ENCODE measurements around the gene CNGB1.

CNGB1 gene

DNA sequence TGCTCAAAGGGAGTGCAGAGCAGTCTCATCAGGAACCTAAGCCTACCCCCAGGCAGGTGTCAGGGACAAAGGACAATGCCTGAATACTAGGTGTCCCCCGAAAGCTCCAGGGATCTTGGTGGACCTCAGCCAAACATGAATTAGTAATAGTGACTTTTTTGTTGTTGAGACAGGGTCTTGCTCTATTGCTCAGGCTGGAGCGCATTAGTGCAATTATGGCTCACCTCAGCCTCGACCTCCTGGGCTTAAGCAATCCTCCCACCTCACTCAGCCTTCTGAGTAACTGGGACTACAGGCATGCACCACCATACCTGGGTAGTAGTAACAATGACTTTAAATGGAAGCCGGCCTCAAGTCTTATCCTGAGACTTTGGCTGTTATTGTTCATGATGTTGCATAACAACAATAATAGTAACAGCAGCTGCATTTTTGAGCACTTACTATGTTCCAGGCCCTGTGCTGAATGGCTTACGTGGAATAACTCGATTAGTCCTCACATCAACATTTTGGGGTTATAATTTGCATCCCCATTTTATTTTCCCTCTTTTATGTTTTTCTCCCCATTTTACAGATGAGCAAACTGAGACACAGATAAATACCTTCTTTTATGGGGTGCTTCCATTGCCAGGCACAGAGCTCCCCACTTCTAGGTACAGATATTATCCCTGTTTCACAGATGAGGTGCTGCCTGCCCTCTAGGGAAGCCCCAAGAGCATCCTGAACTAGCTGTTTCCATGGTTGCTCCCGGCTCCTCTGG is 19.5 kb downstream of the CNGB1 start:
- TF ChIP-seq, protein P1, sequence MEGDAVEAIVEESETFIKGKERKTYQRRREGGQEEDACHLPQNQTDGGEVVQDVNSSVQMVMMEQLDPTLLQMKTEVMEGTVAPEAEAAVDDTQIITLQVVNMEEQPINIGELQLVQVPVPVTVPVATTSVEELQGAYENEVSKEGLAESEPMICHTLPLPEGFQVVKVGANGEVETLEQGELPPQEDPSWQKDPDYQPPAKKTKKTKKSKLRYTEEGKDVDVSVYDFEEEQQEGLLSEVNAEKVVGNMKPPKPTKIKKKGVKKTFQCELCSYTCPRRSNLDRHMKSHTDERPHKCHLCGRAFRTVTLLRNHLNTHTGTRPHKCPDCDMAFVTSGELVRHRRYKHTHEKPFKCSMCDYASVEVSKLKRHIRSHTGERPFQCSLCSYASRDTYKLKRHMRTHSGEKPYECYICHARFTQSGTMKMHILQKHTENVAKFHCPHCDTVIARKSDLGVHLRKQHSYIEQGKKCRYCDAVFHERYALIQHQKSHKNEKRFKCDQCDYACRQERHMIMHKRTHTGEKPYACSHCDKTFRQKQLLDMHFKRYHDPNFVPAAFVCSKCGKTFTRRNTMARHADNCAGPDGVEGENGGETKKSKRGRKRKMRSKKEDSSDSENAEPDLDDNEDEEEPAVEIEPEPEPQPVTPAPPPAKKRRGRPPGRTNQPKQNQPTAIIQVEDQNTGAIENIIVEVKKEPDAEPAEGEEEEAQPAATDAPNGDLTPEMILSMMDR (IDR thresholded peaks at IDR 0.05; ENCODE audit: unreplicated experiment in 3 of 3): no peak
- no peaks in the 10 kb centered on the region for H3K9me3 Mint-ChIP-seq
- H3K4me3 Mint-ChIP-seq: no peak overlapping the region
- H3K36me3 Mint-ChIP-seq (ENCODE audit: low read depth): no peaks in the 10 kb centered on the region
- H3K27ac Mint-ChIP-seq: no peak overlapping the region
- H3K27me3 Mint-ChIP-seq (ENCODE audit: low read depth): peaks cover 4% of the 10 kb centered on the region
- no peaks in the 10 kb centered on the region for H3K4me1 Mint-ChIP-seq

DNA sequence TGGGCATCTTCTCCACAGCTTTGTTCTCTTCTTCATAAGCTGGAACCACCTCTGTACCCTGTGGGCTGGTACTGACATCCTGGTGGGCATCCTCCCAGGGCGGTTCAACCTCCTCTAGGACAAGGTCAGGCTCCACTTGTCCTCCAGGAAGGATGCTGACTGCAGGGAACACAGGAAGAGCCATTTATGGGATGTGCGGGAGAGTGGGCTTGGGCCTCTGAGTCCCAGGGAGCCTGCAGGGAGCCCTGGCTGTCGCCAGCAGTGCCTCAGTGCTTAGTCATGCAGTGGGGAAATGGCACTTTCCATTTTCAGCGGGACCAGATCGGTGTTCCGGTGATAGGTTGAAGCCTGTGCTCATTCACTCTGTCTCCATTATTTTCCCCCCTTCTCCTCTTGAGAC is 20.5 kb downstream of the CNGB1 start:
- Mint-ChIP-seq H3K27ac (no peak overlapping the region), H3K4me3 (no peak overlapping the region), H3K9me3 (no peaks in the 10 kb centered on the region), H3K36me3 (ENCODE audit: low read depth) (no peaks in the 10 kb centered on the region), H3K27me3 (ENCODE audit: low read depth) (peaks cover 4% of the 10 kb centered on the region), H3K4me1 (no peaks in the 10 kb centered on the region)
- TF ChIP-seq, protein P1 (IDR thresholded peaks at IDR 0.05; ENCODE audit: unreplicated experiment in 3 of 3): no peak

DNA sequence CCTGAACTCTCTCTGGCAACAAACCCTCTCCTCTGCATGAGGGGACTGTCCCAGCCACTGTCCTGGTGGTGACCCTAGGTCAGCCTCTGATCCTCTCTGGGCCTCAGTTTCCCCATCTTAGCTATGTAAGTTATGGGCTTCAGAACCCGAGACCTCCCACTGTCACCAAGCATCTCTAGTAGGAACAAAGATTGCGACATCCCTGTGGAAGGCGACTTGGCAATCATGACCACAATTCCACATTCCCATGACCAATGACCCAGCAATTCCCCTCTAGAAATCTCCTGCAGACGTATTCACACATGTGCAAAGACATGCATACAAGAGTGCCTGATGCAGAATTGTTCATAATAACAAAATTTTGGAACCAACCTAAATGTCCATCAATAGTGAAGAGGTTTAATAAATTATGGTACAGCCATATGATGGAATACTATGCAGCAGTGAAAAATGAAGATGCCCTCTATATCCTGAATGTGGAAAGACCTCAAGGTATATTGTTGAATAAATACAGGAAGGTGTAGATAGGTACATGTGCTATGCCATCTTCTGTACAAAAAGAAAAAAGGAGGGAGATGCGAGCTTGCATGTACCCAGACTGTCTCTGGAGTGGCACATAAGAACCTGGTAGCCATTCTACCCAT is 21.2 kb downstream of the CNGB1 start:
- TF ChIP-seq, protein P1 (IDR thresholded peaks at IDR 0.05; ENCODE audit: unreplicated experiment in 3 of 3): no peak
- Mint-ChIP-seq H3K4me3 (no peak overlapping the region), H3K36me3 (ENCODE audit: low read depth) (no peaks in the 10 kb centered on the region), H3K27me3 (ENCODE audit: low read depth) (peaks cover 4% of the 10 kb centered on the region), H3K27ac (no peak overlapping the region), H3K9me3 (no peaks in the 10 kb centered on the region), H3K4me1 (no peaks in the 10 kb centered on the region)

DNA sequence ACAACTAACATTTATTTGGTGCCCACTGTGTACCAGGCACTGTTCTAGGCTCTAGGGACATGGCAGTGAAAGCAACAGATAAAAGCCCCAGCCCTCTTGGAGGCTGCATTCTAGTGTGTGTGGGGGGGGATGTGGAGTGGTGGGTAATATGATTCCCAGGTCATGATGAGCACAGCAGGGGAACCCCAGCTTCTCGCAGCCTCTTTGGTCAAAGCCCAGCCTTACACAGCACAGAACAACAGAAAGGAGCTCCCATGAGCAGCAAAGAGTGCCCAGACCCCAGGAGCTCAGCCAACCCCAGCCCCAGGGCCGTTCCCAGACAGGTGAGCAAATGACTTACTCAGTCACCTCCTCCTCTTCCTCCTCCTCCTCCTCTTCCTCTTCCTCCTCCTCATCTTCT is 21.9 kb downstream of the CNGB1 start:
- Mint-ChIP-seq H3K9me3 (no peaks in the 10 kb centered on the region), H3K4me3 (no peak overlapping the region), H3K27me3 (ENCODE audit: low read depth) (peaks cover 4% of the 10 kb centered on the region), H3K4me1 (no peaks in the 10 kb centered on the region), H3K27ac (no peak overlapping the region), H3K36me3 (ENCODE audit: low read depth) (no peaks in the 10 kb centered on the region)
- TF ChIP-seq, protein P1 (IDR thresholded peaks at IDR 0.05; ENCODE audit: unreplicated experiment in 3 of 3): no peak

DNA sequence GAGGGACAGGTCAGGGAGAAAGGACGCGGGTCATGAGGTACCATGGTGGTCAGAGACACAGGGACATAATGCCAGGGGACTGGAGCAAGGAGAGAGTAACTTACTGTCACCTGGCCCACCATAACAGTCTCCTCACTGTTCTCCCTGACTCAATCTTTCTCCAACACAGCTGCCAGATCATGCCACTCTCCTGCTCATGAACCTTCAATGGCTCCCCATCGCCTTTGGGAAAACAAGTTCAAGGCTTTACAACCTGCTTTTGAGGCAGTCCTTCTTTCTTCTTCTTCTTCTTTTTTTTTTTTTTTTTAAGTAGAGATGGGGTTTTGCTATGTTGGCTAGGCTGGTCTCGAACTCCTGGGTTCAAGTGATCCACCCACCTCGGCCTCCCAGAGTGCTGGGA is 22.9 kb downstream of the CNGB1 start:
- Mint-ChIP-seq H3K4me1 (no peaks in the 10 kb centered on the region), H3K4me3 (no peak overlapping the region), H3K27ac (no peak overlapping the region), H3K36me3 (ENCODE audit: low read depth) (no peaks in the 10 kb centered on the region), H3K9me3 (no peaks in the 10 kb centered on the region), H3K27me3 (ENCODE audit: low read depth) (peaks cover 8% of the 10 kb centered on the region)
- TF ChIP-seq, protein P1 (IDR thresholded peaks at IDR 0.05; ENCODE audit: unreplicated experiment in 3 of 3): no peak

DNA sequence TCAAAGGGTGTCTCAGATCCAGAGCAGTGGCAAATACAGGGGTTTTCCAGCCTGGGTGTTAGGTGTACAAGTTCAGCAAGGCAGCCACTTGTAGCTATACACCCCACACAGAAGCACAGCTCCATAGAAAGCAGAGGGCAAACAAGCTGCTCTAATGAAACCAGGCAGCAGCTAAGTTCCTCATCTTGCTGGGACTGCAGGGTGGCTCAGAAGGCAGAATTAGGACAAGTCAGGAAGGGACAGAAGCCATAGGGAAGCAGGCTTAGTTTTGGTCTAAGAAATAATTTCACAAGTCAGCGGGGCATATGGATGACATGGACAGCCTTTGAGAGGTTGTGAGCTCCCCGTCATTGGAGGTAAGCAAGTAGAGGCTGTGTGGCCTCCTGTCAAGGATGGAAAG is 23.7 kb downstream of the CNGB1 start:
- Mint-ChIP-seq H3K27me3 (ENCODE audit: low read depth) (peaks cover 10% of the 10 kb centered on the region), H3K27ac (no peak overlapping the region), H3K4me3 (no peak overlapping the region), H3K9me3 (no peaks in the 10 kb centered on the region), H3K36me3 (ENCODE audit: low read depth) (no peaks in the 10 kb centered on the region), H3K4me1 (no peaks in the 10 kb centered on the region)
- TF ChIP-seq, protein P1 (IDR thresholded peaks at IDR 0.05; ENCODE audit: unreplicated experiment in 3 of 3): no peak

Data from nephron (organoid).